SK-N-SH (cell line): ENCODE results near the gene NRTN. TPM values are rescaled to one million over a fixed set of nuclear protein-coding genes. Genes with fewer than 3 reads are reported as not detected.
A peak's percentile ranks its signal among the peaks of the same experiment; 100 is the strongest.

ENCODE experiments used
- CTCF ChIA-PET: fragments of 300-600, 350-600 bp; formaldehyde crosslinking; extraction: SDS; loops from one replicate; lab custom pipeline; 2021; lab: Yijun Ruan, JAX
- POLR2A ChIA-PET: fragments of 350-600 bp; sonication (Branson Sonifier 250); formaldehyde crosslinking; extraction: SDS; loops from one replicate; lab custom pipeline; 2020; ENCODE audit warnings: antibody characterized with exemption, inconsistent platforms; lab: Yijun Ruan, JAX
- DNase-seq: peaks from one replicate; pipeline ENCODE4 v3.0.0; 2012
- H2AFZ ChIP-seq: fragments of 200-600 bp; sonication (generic); 2 replicates; pipeline ENCODE4 v1.8.1; 2016; ENCODE audit warnings: antibody characterized with exemption, mild to moderate bottlenecking, low read depth
- H3F3A ChIP-seq: fragments of 200-600 bp; sonication (generic); replicated peaks from 2 replicates; pipeline ENCODE3; 2016; ENCODE audit warnings: antibody characterized with exemption, mild to moderate bottlenecking; ENCODE audit not compliant: insufficient read depth
- H3K27ac ChIP-seq, 2 experiments: fragments of 200-500 bp in 1 of 2; fragments of 200-600 bp in 1 of 2; sonication (Bioruptor generic) in 1 of 2; sonication (generic), shearing (Covaris generic) in 1 of 2; 2 replicates each; pipeline versions ENCODE4 v1.5.1 to v1.6.1; 2014 to 2016; ENCODE audit warnings: low read depth in 2 of 2, inconsistent platforms in 1 of 2, low read length in 1 of 2, mild to moderate bottlenecking in 1 of 2, mixed read lengths in 1 of 2
- H3K27me3 ChIP-seq: fragments of 200-600 bp; sonication (generic), shearing (Covaris generic); 2 replicates; pipeline ENCODE4 v1.6.1; 2016; ENCODE audit warnings: mixed run types; ENCODE audit not compliant: insufficient read depth
- H3K36me3 ChIP-seq, 2 experiments: fragments of 200-500 bp in 1 of 2; fragments of 200-600 bp in 1 of 2; sonication (Bioruptor generic) in 1 of 2; sonication (generic) in 1 of 2; replicated peaks in 1 of 2; 2 replicates each; pipeline versions ENCODE3 to v1.5.1; 2014 to 2016; ENCODE audit warnings: low read length in 1 of 2, mild to moderate bottlenecking in 1 of 2; ENCODE audit not compliant: insufficient read depth in 2 of 2, control insufficient read depth in 1 of 2
- H3K4me1 ChIP-seq, 2 experiments: fragments of 200-500 bp in 1 of 2; fragments of 200-600 bp in 1 of 2; sonication (Bioruptor generic) in 1 of 2; sonication (generic), shearing (Covaris generic) in 1 of 2; 2 replicates each; pipeline versions ENCODE4 v1.5.1 to v1.6.1; 2014 to 2016; ENCODE audit warnings: low read depth in 1 of 2, low read length in 1 of 2, mixed run types in 1 of 2; ENCODE audit not compliant: insufficient read depth in 2 of 2, control insufficient read depth in 1 of 2
- H3K4me2 ChIP-seq: fragments of 200-600 bp; sonication (generic), shearing (Covaris generic); 2 replicates; pipeline ENCODE4 v1.6.1; 2017; ENCODE audit warnings: mixed run types
- H3K4me3 ChIP-seq, 2 experiments: fragments of 200-500 bp in 1 of 2; fragments of 200-600 bp in 1 of 2; sonication (Bioruptor generic) in 1 of 2; sonication (generic), shearing (Covaris generic) in 1 of 2; 2 replicates each; pipeline versions ENCODE4 v1.5.1 to v1.8.1; 2014 to 2016; ENCODE audit warnings: low read depth in 2 of 2, inconsistent platforms in 1 of 2, low read length in 1 of 2, mild to moderate bottlenecking in 1 of 2, mixed read lengths in 1 of 2, moderate library complexity in 1 of 2
- H3K79me2 ChIP-seq: fragments of 200-600 bp; sonication (generic); 2 replicates; pipeline ENCODE4 v1.8.1; 2017; ENCODE audit warnings: mild to moderate bottlenecking; ENCODE audit not compliant: insufficient read depth
- H3K9ac ChIP-seq: fragments of 200-600 bp; sonication (generic); 2 replicates; pipeline ENCODE4 v1.6.1; 2017; ENCODE audit warnings: mixed run types
- H3K9me2 ChIP-seq: fragments of 200-600 bp; sonication (generic); 2 replicates; pipeline ENCODE4 v1.6.1; 2017; ENCODE audit warnings: mixed run types
- H3K9me3 ChIP-seq: fragments of 200-600 bp; sonication (generic); 2 replicates; pipeline ENCODE4 v1.6.1; 2017; ENCODE audit warnings: mixed run types, mild to moderate bottlenecking, moderate library complexity
- H4K20me1 ChIP-seq: fragments of 200-600 bp; sonication (generic); 2 replicates; pipeline ENCODE4 v1.6.1; 2017; ENCODE audit warnings: mild to moderate bottlenecking, mixed run types; ENCODE audit not compliant: insufficient read depth
- CHD2 ChIP-seq: fragments of 150-350 bp; IDR thresholded peaks from 2 replicates; pipeline ENCODE4 v1.6.1; 2018; ENCODE audit warnings: low read length; ENCODE audit not compliant: partially characterized antibody
- ELF1 ChIP-seq: IDR thresholded peaks from 2 replicates; pipeline ENCODE4 v1.4.0; 2012
- EZH2phosphoT487 ChIP-seq: fragments of 200-600 bp; sonication (generic); IDR thresholded peaks from 2 replicates; pipeline ENCODE4 v1.6.1; 2017; ENCODE audit warnings: low read depth, mixed run types, mild to moderate bottlenecking, antibody characterized with exemption, moderate library complexity, borderline replicate concordance
- FOXJ3 ChIP-seq: sonication (generic); formaldehyde crosslinking; IDR thresholded peaks from 2 replicates; pipeline ENCODE4 v1.5.1; 2020; ENCODE audit warnings: mild to moderate bottlenecking, missing genetic modification reagents
- FOXM1 ChIP-seq: IDR thresholded peaks from 2 replicates; pipeline ENCODE4 v1.4.0; 2012; ENCODE audit warnings: low read depth, mild to moderate bottlenecking
- GATA2 ChIP-seq: sonication (generic); formaldehyde crosslinking; IDR thresholded peaks from 2 replicates; pipeline ENCODE4 v1.5.0; 2020; ENCODE audit warnings: mild to moderate bottlenecking, missing genetic modification reagents
- IRF3 ChIP-seq: fragments of 150-350 bp; IDR thresholded peaks from 2 replicates; pipeline ENCODE4 v1.6.1; 2016; ENCODE audit warnings: mild to moderate bottlenecking, low read depth, low read length
- JUND ChIP-seq: IDR thresholded peaks from 2 replicates; pipeline ENCODE4 v1.4.0; 2012
- MEF2A ChIP-seq: IDR thresholded peaks from 2 replicates; pipeline ENCODE4 v1.4.0; 2012; ENCODE audit warnings: low read depth, borderline replicate concordance
- NFIC ChIP-seq: IDR thresholded peaks from 2 replicates; pipeline ENCODE4 v1.4.0; 2012; ENCODE audit warnings: borderline replicate concordance
- POLR2AphosphoS5 ChIP-seq: IDR thresholded peaks from 2 replicates; pipeline ENCODE4 v1.6.1; 2012; ENCODE audit warnings: low read depth, low read length
- RAD21 ChIP-seq: IDR thresholded peaks from 2 replicates; pipeline ENCODE4 v1.6.1; 2012; ENCODE audit warnings: mild to moderate bottlenecking, low read length
- RFX5 ChIP-seq: IDR thresholded peaks from 2 replicates; pipeline ENCODE4 v1.6.1; 2012; ENCODE audit warnings: mild to moderate bottlenecking, improper control_type of control experiment, low read length
- SIN3A ChIP-seq: IDR thresholded peaks from 2 replicates; pipeline ENCODE4 v1.6.1; 2012; ENCODE audit warnings: low read depth, mild to moderate bottlenecking, low read length, moderate library complexity, borderline replicate concordance
- TAF1 ChIP-seq: IDR thresholded peaks from 2 replicates; pipeline ENCODE4 v1.6.1; 2012; ENCODE audit warnings: low read depth, mild to moderate bottlenecking, low read length, moderate library complexity, borderline replicate concordance
- TEAD4 ChIP-seq: IDR thresholded peaks from 2 replicates; pipeline ENCODE4 v1.4.0; 2012; ENCODE audit warnings: mild to moderate bottlenecking, borderline replicate concordance; ENCODE audit not compliant: insufficient read depth
- USF1 ChIP-seq: IDR thresholded peaks from 2 replicates; pipeline ENCODE4 v1.4.0; 2012; ENCODE audit warnings: low read depth, borderline replicate concordance
- USF2 ChIP-seq: fragments of 150-350 bp; IDR thresholded peaks from 2 replicates; pipeline ENCODE4 v1.6.1; 2017; ENCODE audit warnings: antibody characterized with exemption, low read length, low read depth, borderline replicate concordance
- WGBS: methylation state at CpG from one replicate; pipeline ENCODE4 v1.1.6; 2017; ENCODE audit warnings: low lambda C conversion rate; 5-methylcytosine and 5-hydroxymethylcytosine counted together
- polyA plus RNA-seq, 3 experiments: library from polyadenylated mRNA; depleted of rRNA; stranded (reverse); fragments of >200 nt; gene quantifications; 2 replicates each; pipeline ENCODE4 v1.2.3, GENCODE V29; 2012
- TF ChIP-seq, protein P1 (sequence below): fragments of 200-600 bp; sonication (generic); IDR thresholded peaks from 2 replicates; pipeline ENCODE4 v1.6.1; 2017; ENCODE audit warnings: antibody characterized with exemption, mild to moderate bottlenecking, moderate library complexity

The NRTN gene
- polyA plus RNA-seq, 1 of the 3 experiments (the other 2 are of a cell fraction), result 0.99 TPM

- Histone ChIP-seq H3K27me3 (peaks cover 18% of the 10 kb centered on the region), H3K9me3 (no peaks in the 10 kb centered on the region), H3K79me2 (no peaks in the 10 kb centered on the region), H3K27ac (no peak overlapping the region), H3K4me3 (no peak overlapping the region), H3K4me2 (no peak overlapping the region), H3K36me3 (no peaks in the 10 kb centered on the region), H3F3A (no peaks in the 10 kb centered on the region), H4K20me1 (no peaks in the 10 kb centered on the region), H3K9me2 (no peaks in the 10 kb centered on the region), H3K9ac (no peak overlapping the region), H2AFZ (no peak overlapping the region), H3K4me1 (no peaks in the 10 kb centered on the region)
- DNase-seq, result no peak
- WGBS, result 80% methylated on average over 18 of the region's 18 CpGs
- ChIA-PET POLR2A (no interaction called here), CTCF (no interaction called here)
- TF ChIP-seq NFIC (no peak), USF2 (no peak), USF1 (no peak), EZH2phosphoT487 (no peak), TEAD4 (no peak)
Observed at GRCh38 chr19:5857203-5858081, 52.6 kb downstream of the NRTN start.

DNA sequence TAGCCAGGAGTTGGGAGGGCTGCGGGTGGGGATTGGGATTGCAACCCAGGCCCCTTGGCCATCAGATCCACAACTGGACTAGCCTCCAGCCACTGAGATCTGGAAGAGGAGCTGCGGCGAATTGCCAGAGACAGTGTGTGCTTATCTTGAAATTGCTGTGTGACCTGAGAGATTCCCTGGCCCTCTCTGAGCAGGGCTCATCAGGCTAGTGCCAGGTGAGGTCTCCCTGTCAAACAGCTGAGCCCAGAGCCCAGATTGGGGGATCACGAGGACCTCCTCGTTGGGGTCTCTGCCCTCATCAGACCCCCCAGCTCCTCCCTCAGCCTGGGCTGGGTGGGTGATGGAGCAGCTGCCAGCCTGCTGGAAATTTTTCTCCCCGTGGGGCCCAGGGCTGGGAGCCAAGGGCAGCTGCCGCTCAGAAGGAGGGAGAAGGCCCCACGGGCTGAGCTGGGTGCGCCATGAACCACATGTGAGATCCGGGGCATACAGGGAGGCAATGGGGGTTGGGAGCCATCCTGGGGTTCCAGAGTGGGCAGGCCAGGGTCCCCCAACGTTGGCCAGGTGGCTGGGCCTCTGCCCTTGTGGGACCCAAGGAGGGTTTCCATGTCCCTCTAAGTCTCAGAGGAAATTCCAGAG, 58.3 kb downstream of the NRTN start:
- WGBS, result 71% methylated on average over 4 of the region's 11 CpGs
- no peak for TF ChIP-seq FOXJ3 (CRISPR knock-in tag)
- no peak for TF ChIP-seq CHD2
- TF ChIP-seq RAD21, result no peak
- no peak for TF ChIP-seq USF1
- TF ChIP-seq JUND, result no peak
- TF ChIP-seq, protein P1, sequence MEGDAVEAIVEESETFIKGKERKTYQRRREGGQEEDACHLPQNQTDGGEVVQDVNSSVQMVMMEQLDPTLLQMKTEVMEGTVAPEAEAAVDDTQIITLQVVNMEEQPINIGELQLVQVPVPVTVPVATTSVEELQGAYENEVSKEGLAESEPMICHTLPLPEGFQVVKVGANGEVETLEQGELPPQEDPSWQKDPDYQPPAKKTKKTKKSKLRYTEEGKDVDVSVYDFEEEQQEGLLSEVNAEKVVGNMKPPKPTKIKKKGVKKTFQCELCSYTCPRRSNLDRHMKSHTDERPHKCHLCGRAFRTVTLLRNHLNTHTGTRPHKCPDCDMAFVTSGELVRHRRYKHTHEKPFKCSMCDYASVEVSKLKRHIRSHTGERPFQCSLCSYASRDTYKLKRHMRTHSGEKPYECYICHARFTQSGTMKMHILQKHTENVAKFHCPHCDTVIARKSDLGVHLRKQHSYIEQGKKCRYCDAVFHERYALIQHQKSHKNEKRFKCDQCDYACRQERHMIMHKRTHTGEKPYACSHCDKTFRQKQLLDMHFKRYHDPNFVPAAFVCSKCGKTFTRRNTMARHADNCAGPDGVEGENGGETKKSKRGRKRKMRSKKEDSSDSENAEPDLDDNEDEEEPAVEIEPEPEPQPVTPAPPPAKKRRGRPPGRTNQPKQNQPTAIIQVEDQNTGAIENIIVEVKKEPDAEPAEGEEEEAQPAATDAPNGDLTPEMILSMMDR, result no peak
- no peak for TF ChIP-seq FOXM1
- no peak for TF ChIP-seq ELF1
- no peak for TF ChIP-seq IRF3
- TF ChIP-seq TAF1, result no peak
- TF ChIP-seq USF2, result no peak
- TF ChIP-seq GATA2 (CRISPR knock-in tag), result no peak
- no peak for TF ChIP-seq SIN3A
- TF ChIP-seq POLR2AphosphoS5, result no peak
- TF ChIP-seq MEF2A, result no peak
- TF ChIP-seq NFIC, result no peak
- no peak for TF ChIP-seq RFX5

More for the DNA sequence above, 58.3 kb downstream of the NRTN start:
- H3K9ac ChIP-seq, result no peak overlapping the region
- DNase-seq, result peak; percentile 21
- no peak overlapping the region for H3K27ac ChIP-seq
- no peaks in the 10 kb centered on the region for H3K4me1 ChIP-seq
- no peaks in the 10 kb centered on the region for H3K79me2 ChIP-seq
- no peaks in the 10 kb centered on the region for H3K36me3 ChIP-seq
- POLR2A ChIA-PET, result no interaction called here
- no peaks in the 10 kb centered on the region for H3K9me3 ChIP-seq
- H3K9me2 ChIP-seq, result no peaks in the 10 kb centered on the region
- CTCF ChIA-PET, result no interaction called here
- H3K4me2 ChIP-seq, result no peak overlapping the region
- H4K20me1 ChIP-seq, result no peaks in the 10 kb centered on the region
- H3F3A ChIP-seq, result no peaks in the 10 kb centered on the region
- no peak overlapping the region for H2AFZ ChIP-seq
- no peak overlapping the region for H3K4me3 ChIP-seq
- no peaks in the 10 kb centered on the region for H3K27me3 ChIP-seq
